HepG2 (cell line): ENCODE data around the gene NFKBIA. TPM values are rescaled to one million over a fixed set of nuclear protein-coding genes. Genes with fewer than 3 reads are reported as not detected.
A peak's percentile ranks its signal among the peaks of the same experiment; 100 is the strongest.

Source experiments
- CBFB ChIP-seq: sonication (generic); formaldehyde crosslinking; IDR thresholded peaks from 2 replicates; pipeline ENCODE4 v1.4.0; 2020; ENCODE audit warnings: missing genetic modification reagents
- CCDC6 ChIP-seq: sonication (generic); formaldehyde crosslinking; IDR thresholded peaks from 2 replicates; pipeline ENCODE4 v1.8.1; 2022; ENCODE audit warnings: mild to moderate bottlenecking, missing genetic modification reagents, moderate library complexity
- FOXC1 ChIP-seq: sonication (generic); formaldehyde crosslinking; IDR thresholded peaks from 2 replicates; pipeline ENCODE4 v1.8.0; 2022; ENCODE audit warnings: mild to moderate bottlenecking, missing genetic modification reagents, borderline replicate concordance
- HOXA7 ChIP-seq: sonication (generic); formaldehyde crosslinking; IDR thresholded peaks from 2 replicates; pipeline ENCODE4 v1.8.1; 2022; ENCODE audit warnings: mild to moderate bottlenecking, missing genetic modification reagents, moderate library complexity
- IKZF4 ChIP-seq: sonication (generic); formaldehyde crosslinking; IDR thresholded peaks from 2 replicates; pipeline ENCODE4 v1.5.1; 2020; ENCODE audit warnings: borderline replicate concordance, mild to moderate bottlenecking, low read depth, missing genetic modification reagents; ENCODE audit errors: not compliant biosample characterization
- KAT8 ChIP-seq: IDR thresholded peaks from 2 replicates; pipeline ENCODE4 v1.6.1; 2016; ENCODE audit warnings: missing genetic modification reagents, missing compliant biosample characterization
- ONECUT2 ChIP-seq: sonication (generic); formaldehyde crosslinking; IDR thresholded peaks from 2 replicates; pipeline ENCODE4 v1.4.0; 2020; ENCODE audit warnings: missing genetic modification reagents
- RARG ChIP-seq: sonication (generic); formaldehyde crosslinking; IDR thresholded peaks from 2 replicates; pipeline ENCODE4 v1.4.0; 2020; ENCODE audit warnings: low read depth, mild to moderate bottlenecking, missing genetic modification reagents
- SIX4 ChIP-seq: sonication (generic); formaldehyde crosslinking; IDR thresholded peaks from 2 replicates; pipeline ENCODE4 v1.4.0; 2020; ENCODE audit warnings: missing genetic modification reagents
- SOX13 ChIP-seq, 3 experiments: fragments of 450-650 bp in 1 of 3; sonication (generic) in 1 of 3; formaldehyde crosslinking in 1 of 3; IDR thresholded peaks in 2 of 3; conservative IDR thresholded peaks in 1 of 3; 2 replicates each; pipeline versions ENCODE4 v1.5.0 to v1.6.1; 2016 to 2020; ENCODE audit warnings: antibody characterized with exemption in 1 of 3, mild to moderate bottlenecking in 1 of 3, missing compliant biosample characterization in 1 of 3, missing genetic modification reagents in 1 of 3, moderate library complexity in 1 of 3
- TSC22D2 ChIP-seq: sonication (generic); formaldehyde crosslinking; IDR thresholded peaks from 2 replicates; pipeline ENCODE4 v1.5.1; 2020; ENCODE audit warnings: missing genetic modification reagents, mild to moderate bottlenecking, borderline replicate concordance
- ZNF225 ChIP-seq: sonication (generic); formaldehyde crosslinking; IDR thresholded peaks from 2 replicates; pipeline ENCODE4 v1.4.0; 2020; ENCODE audit warnings: mild to moderate bottlenecking, missing genetic modification reagents
- ZNF878 ChIP-seq: sonication (generic); formaldehyde crosslinking; IDR thresholded peaks from 2 replicates; pipeline ENCODE4 v1.8.1; 2023; ENCODE audit warnings: mild to moderate bottlenecking, missing genetic modification reagents, moderate library complexity
- polyA plus RNA-seq, 8 experiments: library from polyadenylated mRNA; depleted of rRNA in 3 of 8; stranded (reverse) in 7 of 8; unstranded in 1 of 8; fragments of >200 nt; fragmentation: Illumina TruSeq in 4 of 8; extraction: Trizol in 4 of 8; gene quantifications; 2 replicates each; pipeline versions ENCODE4 v1.2.1 to v1.2.3, GENCODE V29; 2011 to 2016; ENCODE audit warnings: low read depth in 4 of 8, missing spikeins in 1 of 8, mixed read lengths in 1 of 8; ENCODE audit not compliant: insufficient read depth in 1 of 8
- total RNA-seq, 5 experiments: library from RNA; depleted of rRNA; stranded (reverse); fragments of >200 nt; fragmentation: Illumina TruSeq; extraction: Trizol; gene quantifications; 2 replicates each; pipeline ENCODE4 v1.2.3, GENCODE V29; 2016; ENCODE audit warnings: low read depth in 1 of 5
- TF ChIP-seq, protein P1 (sequence below): sonication (generic); formaldehyde crosslinking; conservative IDR thresholded peaks from 2 replicates; pipeline ENCODE4 v1.4.0; 2020; ENCODE audit warnings: mild to moderate bottlenecking, missing genetic modification reagents, moderate library complexity
- TF ChIP-seq, protein P2 (sequence below): sonication (generic); formaldehyde crosslinking; IDR thresholded peaks from 2 replicates; pipeline ENCODE4 v1.4.0; 2020; ENCODE audit warnings: missing genetic modification reagents
- TF ChIP-seq, protein P3 (sequence below): sonication (generic); formaldehyde crosslinking; IDR thresholded peaks from 2 replicates; pipeline ENCODE4 v1.5.0; 2020; ENCODE audit warnings: mild to moderate bottlenecking, missing genetic modification reagents, borderline replicate concordance

NFKBIA gene
- total and polyA plus RNA-seq, 2 of the 13 experiments (the other 11 are each of a cell fraction or from before 2014, with no cell fraction given): 197 to 319 TPM

DNA sequence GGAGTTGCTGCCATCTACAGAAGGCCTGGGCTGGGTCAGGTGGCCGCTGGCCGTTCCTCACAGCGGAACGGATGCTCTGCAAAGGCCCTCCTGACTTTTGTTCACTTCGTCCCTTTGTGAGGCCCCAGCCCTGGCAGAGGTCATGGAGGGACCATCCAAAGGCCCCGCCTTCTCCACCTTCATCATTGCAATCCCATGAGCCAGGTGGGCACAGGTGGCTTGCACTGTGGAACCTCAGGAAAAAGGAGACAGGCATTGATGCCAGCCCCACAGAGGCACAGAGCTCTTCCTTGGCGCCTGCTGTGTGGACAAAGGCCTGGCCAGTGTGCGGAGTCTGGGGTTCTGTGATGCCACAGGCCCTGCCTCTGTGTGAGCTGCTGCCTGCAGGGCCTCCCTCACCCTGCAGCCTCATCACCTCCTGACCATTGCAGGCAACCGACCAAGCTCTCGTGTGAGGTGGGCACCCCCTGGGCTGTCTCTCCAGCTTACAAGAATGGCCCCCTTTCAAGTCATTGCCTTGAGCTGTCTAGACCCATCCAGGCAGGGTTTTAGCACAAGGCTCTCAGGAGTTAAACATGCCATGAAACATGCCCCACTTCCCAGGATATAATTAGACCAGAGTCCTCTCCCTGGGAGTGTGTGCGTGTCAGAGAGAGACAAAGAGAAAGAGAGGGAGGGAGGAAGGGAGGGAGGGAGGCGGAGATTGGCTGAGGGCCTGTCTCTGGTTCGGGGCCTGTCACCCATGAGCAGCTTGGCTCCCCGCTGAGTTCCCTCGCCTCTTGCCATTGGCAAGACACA, 19.3 kb downstream of the NFKBIA start (continued):
- TF ChIP-seq, protein P1, sequence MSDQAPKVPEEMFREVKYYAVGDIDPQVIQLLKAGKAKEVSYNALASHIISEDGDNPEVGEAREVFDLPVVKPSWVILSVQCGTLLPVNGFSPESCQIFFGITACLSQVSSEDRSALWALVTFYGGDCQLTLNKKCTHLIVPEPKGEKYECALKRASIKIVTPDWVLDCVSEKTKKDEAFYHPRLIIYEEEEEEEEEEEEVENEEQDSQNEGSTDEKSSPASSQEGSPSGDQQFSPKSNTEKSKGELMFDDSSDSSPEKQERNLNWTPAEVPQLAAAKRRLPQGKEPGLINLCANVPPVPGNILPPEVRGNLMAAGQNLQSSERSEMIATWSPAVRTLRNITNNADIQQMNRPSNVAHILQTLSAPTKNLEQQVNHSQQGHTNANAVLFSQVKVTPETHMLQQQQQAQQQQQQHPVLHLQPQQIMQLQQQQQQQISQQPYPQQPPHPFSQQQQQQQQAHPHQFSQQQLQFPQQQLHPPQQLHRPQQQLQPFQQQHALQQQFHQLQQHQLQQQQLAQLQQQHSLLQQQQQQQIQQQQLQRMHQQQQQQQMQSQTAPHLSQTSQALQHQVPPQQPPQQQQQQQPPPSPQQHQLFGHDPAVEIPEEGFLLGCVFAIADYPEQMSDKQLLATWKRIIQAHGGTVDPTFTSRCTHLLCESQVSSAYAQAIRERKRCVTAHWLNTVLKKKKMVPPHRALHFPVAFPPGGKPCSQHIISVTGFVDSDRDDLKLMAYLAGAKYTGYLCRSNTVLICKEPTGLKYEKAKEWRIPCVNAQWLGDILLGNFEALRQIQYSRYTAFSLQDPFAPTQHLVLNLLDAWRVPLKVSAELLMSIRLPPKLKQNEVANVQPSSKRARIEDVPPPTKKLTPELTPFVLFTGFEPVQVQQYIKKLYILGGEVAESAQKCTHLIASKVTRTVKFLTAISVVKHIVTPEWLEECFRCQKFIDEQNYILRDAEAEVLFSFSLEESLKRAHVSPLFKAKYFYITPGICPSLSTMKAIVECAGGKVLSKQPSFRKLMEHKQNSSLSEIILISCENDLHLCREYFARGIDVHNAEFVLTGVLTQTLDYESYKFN: peak; percentile 62
- TF ChIP-seq FOXC1 (CRISPR knock-in tag) (no peak; the same call in 1 of the 2 replicates), IKZF4 (CRISPR knock-in tag) (peak; percentile 89), CCDC6 (no peak), CBFB (CRISPR knock-in tag) (no peak; the same call in 1 of the 2 replicates), TSC22D2 (0 out of 2 replicates have a peak, but pooled peaks have one; percentile 34), ONECUT2 (CRISPR knock-in tag) (no peak), SIX4 (CRISPR knock-in tag) (no peak; the same call in 1 of the 2 replicates), ZNF878 (CRISPR knock-in tag) (no peak), KAT8 (CRISPR knock-in tag) (0 out of 2 replicates have a peak, but pooled peaks have one; percentile 18), ZNF225 (CRISPR knock-in tag) (peak; percentile 37; the same call in 1 of the 2 replicates), RARG (CRISPR knock-in tag) (no peak), SOX13 (IDR thresholded peaks at IDR 0.05) (no peak), SOX13 (CRISPR knock-in tag; conservative IDR thresholded peaks at IDR 0.05 in 1 of 2, IDR thresholded peaks at IDR 0.05 in 1 of 2) (0 out of 4 replicates have a peak, but pooled peaks of 1 of the 2 experiments have one; percentile 8), HOXA7 (CRISPR knock-in tag) (no peak)
- TF ChIP-seq, protein P2, sequence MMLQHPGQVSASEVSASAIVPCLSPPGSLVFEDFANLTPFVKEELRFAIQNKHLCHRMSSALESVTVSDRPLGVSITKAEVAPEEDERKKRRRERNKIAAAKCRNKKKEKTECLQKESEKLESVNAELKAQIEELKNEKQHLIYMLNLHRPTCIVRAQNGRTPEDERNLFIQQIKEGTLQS (CRISPR knock-in tag): peak; percentile 55
- TF ChIP-seq, protein P3, sequence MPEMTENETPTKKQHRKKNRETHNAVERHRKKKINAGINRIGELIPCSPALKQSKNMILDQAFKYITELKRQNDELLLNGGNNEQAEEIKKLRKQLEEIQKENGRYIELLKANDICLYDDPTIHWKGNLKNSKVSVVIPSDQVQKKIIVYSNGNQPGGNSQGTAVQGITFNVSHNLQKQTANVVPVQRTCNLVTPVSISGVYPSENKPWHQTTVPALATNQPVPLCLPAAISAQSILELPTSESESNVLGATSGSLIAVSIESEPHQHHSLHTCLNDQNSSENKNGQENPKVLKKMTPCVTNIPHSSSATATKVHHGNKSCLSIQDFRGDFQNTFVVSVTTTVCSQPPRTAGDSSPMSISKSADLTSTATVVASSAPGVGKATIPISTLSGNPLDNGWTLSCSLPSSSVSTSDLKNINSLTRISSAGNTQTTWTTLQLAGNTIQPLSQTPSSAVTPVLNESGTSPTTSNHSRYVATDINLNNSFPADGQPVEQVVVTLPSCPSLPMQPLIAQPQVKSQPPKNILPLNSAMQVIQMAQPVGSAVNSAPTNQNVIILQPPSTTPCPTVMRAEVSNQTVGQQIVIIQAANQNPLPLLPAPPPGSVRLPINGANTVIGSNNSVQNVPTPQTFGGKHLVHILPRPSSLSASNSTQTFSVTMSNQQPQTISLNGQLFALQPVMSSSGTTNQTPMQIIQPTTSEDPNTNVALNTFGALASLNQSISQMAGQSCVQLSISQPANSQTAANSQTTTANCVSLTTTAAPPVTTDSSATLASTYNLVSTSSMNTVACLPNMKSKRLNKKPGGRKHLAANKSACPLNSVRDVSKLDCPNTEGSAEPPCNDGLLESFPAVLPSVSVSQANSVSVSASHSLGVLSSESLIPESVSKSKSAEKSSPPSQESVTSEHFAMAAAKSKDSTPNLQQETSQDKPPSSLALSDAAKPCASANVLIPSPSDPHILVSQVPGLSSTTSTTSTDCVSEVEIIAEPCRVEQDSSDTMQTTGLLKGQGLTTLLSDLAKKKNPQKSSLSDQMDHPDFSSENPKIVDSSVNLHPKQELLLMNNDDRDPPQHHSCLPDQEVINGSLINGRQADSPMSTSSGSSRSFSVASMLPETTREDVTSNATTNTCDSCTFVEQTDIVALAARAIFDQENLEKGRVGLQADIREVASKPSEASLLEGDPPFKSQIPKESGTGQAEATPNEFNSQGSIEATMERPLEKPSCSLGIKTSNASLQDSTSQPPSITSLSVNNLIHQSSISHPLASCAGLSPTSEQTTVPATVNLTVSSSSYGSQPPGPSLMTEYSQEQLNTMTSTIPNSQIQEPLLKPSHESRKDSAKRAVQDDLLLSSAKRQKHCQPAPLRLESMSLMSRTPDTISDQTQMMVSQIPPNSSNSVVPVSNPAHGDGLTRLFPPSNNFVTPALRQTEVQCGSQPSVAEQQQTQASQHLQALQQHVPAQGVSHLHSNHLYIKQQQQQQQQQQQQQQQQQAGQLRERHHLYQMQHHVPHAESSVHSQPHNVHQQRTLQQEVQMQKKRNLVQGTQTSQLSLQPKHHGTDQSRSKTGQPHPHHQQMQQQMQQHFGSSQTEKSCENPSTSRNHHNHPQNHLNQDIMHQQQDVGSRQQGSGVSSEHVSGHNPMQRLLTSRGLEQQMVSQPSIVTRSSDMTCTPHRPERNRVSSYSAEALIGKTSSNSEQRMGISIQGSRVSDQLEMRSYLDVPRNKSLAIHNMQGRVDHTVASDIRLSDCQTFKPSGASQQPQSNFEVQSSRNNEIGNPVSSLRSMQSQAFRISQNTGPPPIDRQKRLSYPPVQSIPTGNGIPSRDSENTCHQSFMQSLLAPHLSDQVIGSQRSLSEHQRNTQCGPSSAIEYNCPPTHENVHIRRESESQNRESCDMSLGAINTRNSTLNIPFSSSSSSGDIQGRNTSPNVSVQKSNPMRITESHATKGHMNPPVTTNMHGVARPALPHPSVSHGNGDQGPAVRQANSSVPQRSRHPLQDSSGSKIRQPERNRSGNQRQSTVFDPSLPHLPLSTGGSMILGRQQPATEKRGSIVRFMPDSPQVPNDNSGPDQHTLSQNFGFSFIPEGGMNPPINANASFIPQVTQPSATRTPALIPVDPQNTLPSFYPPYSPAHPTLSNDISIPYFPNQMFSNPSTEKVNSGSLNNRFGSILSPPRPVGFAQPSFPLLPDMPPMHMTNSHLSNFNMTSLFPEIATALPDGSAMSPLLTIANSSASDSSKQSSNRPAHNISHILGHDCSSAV (CRISPR knock-in tag): no peak
